Testis (tissue), 2 donors: ENCODE measurements around the gene NLE1.

Experiments
- POLR2A ChIP-seq: fragments of 450-650 bp; IDR thresholded peaks from one replicate; pipeline ENCODE4 v1.6.1; 2017; ENCODE audit warnings: antibody characterized with exemption, mild to moderate bottlenecking, moderate library complexity
- TF ChIP-seq, protein P1 (sequence below), 3 experiments: fragments of 450-650 bp in 2 of 3; fragments of 200-600 bp in 1 of 3; sonication (generic) in 1 of 3; IDR thresholded peaks; one replicate each; pipeline ENCODE4 v1.5.1; 2016 to 2019; ENCODE audit warnings: antibody characterized with exemption in 3 of 3, mild to moderate bottlenecking in 2 of 3, moderate library complexity in 1 of 3

- TF ChIP-seq, protein P1, sequence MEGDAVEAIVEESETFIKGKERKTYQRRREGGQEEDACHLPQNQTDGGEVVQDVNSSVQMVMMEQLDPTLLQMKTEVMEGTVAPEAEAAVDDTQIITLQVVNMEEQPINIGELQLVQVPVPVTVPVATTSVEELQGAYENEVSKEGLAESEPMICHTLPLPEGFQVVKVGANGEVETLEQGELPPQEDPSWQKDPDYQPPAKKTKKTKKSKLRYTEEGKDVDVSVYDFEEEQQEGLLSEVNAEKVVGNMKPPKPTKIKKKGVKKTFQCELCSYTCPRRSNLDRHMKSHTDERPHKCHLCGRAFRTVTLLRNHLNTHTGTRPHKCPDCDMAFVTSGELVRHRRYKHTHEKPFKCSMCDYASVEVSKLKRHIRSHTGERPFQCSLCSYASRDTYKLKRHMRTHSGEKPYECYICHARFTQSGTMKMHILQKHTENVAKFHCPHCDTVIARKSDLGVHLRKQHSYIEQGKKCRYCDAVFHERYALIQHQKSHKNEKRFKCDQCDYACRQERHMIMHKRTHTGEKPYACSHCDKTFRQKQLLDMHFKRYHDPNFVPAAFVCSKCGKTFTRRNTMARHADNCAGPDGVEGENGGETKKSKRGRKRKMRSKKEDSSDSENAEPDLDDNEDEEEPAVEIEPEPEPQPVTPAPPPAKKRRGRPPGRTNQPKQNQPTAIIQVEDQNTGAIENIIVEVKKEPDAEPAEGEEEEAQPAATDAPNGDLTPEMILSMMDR (IDR thresholded peaks at IDR 0.05): no peak
- TF ChIP-seq POLR2A: no peak
Observed at GRCh38 chr17:35146214-35146833, 4.2 kb upstream of the NLE1 start.
